C1 segment of cervical spinal cord (tissue), 14 donors: ENCODE measurements around the gene BICC1.
"Not testable (repeated sequence)": the region's sequence is repeated elsewhere in the genome, so short reads cannot be mapped to it uniquely, and the experiment has no call there.

Experiments
- DNase-seq, 14 donors: peaks; one replicate each; lab custom pipeline; 2025; lab: John Stamatoyannopoulos, UW

The BICC1 gene

GRCh38 chr10:58854811-58855210, 342.1 kb downstream of the BICC1 start:
- DNase-seq = no peak

- DNase-seq = no peak
These were observed 344.0 kb downstream of the BICC1 start for GRCh38 chr10:58856508-58857240.

- DNase-seq = no peak
These were observed 344.7 kb downstream of the BICC1 start for GRCh38 chr10:58857251-58857805.

DNA sequence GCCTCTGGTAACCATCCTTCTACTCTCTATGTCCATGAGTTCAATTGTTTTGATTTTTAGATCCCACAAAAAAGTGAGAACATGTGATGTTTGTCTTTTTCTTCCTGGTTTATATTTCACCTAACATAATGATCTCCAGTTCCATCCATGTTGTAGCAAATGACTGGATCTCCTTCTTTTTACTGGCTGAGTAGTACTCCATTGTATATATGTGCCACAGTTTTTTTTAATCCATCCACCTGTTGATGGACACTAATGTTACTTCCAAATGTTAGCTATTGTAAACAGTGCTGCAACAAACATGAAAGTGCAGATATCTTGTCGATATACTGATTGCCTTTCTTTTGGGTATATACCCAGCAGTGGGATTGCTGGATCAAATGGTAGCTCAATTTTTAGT, 345.5 kb downstream of the BICC1 start:
- not testable (repeated sequence) for DNase-seq

DNA sequence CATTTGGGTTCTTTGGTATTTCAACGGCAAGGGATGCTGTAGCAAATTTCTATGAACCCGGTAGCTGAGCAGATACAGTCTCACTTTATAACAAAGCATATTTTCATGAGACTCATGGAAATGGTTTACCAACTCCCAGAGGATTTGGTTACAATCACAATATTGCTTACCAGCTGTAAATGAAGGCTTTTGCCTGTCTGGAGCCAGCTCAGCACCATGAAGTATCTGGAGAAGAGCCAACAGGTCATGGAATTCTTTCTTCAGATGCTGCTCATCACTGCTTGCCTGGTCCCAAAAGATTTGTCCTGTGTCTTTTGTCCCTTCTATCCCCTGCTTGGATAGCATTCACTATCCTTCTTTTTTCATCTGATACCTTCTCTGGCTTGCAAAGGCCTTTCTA, 346.9 kb downstream of the BICC1 start:
- no peak for DNase-seq

- no peak for DNase-seq
These were observed 355.0 kb downstream of the BICC1 start for GRCh38 chr10:58867683-58868082.

GRCh38 chr10:58868736-58869435, 356.2 kb downstream of the BICC1 start:
- DNase-seq = no peak

DNA sequence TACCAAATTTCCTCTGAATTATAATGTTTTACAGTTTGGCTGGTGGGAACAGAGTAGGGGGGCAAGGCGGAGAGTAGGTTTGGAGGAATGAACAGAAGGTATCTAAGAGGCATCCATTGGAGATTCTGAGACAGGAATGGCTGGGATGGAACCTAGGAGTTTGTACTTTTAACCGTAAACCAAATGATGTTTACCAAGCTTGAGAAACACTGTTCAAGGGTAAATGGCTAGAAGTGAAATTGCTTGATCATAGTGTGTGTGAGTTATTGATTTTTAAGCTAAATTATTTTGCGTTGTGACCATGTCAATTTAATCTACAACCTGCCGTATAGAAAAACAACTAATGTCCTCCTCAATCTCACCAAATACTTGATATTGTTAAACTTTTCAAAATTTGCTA, 357.4 kb downstream of the BICC1 start:
- no peak for DNase-seq

DNA sequence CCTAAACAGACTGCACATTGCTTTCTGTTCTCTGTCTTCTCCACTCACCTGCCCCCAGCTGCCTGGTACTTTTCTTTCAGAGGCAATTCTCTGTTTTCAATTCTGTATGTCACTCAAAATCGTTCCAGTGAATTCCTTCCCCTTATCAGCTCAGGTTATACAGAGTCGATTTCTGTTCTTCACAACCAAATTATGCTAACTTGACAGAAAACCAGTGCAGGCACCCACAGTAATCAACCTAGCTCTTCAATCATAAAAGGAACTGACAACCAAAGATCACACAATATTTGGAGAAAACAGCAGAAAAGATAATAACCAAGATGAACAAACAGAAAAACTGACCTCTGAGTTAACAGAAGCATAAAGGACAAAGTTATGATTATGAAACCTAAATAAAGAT, 360.5 kb downstream of the BICC1 start:
- DNase-seq = no peak
